ENCODE results near the gene PAPSS2. TPM values are rescaled to one million over a fixed set of nuclear protein-coding genes. Genes with fewer than 3 reads are reported as not detected.

PAPSS2 gene
- total and polyA plus RNA-seq, 4 donors: 19.8 to 57.2 (median 31.5) TPM

GRCh38 chr10:87691506-87692070 lies 31.9 kb downstream of the PAPSS2 start:
- 91 to 99% methylated on average over 3 of the region's 3 CpGs for WGBS, 2 donors
- intact Hi-C loops (cut with DNase I): no loop called here
- ATAC-seq (ENCODE audit: low FRiP score): no peak
- H3K9me3 ChIP-seq (ENCODE audit: control insufficient read depth, low read length): no peaks in the 10 kb centered on the region
- DNase-seq: no peak
- H3K27me3 ChIP-seq (ENCODE audit: control insufficient read depth in 1 of 2, insufficient read depth in 2 of 2, low read length in 1 of 2): no peaks in the 10 kb centered on the region
- no peaks in the 10 kb centered on the region for H3K36me3 ChIP-seq (ENCODE audit: control insufficient read depth in 1 of 2, insufficient read depth in 2 of 2, low read length in 1 of 2)
- H3K4me3 ChIP-seq (ENCODE audit: low read length in 2 of 2): no peak overlapping the region
- H3K4me1 ChIP-seq (ENCODE audit: control insufficient read depth in 1 of 2, insufficient read depth in 2 of 2, low read length in 2 of 2): no peaks in the 10 kb centered on the region
- H3K27ac ChIP-seq (ENCODE audit: low read depth in 1 of 2, low read length in 2 of 2): no peak overlapping the region

DNA sequence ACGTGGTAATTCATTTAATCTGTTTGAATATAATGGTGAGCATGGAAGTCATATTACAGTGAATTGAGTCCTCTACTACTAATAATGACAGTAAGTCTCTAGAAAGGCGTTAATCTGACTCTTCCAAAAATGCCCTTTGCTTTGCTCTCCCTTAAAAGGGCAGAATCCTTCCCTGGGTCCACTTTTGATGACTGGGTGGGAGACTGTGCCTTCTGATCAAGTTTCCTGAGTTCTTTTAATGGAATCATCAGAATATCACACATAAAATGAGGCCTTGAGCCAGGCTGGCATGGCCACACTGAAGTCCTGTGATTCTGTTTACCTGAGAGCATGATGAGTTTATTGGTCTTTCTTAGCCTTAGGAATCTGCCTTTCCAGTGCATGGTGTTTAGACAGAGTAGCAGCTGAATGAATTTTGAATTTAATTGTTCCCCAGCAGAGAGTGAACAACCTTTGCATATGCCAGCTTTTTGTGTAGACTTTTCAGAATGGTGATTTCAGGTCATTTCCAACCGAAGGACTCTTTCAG lies 33.3 kb downstream of the PAPSS2 start:
- no peak overlapping the region for H3K27ac ChIP-seq (ENCODE audit: low read depth in 1 of 2, low read length in 2 of 2)
- H3K36me3 ChIP-seq (ENCODE audit: control insufficient read depth in 1 of 2, insufficient read depth in 2 of 2, low read length in 1 of 2): no peaks in the 10 kb centered on the region
- ATAC-seq (ENCODE audit: low FRiP score): no peak
- H3K9me3 ChIP-seq (ENCODE audit: control insufficient read depth, low read length): no peaks in the 10 kb centered on the region
- no peak for DNase-seq
- 93% methylated on average over 3 of the region's 3 CpGs for WGBS, 2 donors
- H3K4me1 ChIP-seq (ENCODE audit: control insufficient read depth in 1 of 2, insufficient read depth in 2 of 2, low read length in 2 of 2): no peaks in the 10 kb centered on the region
- intact Hi-C loops (cut with DNase I): no loop called here
- H3K27me3 ChIP-seq (ENCODE audit: control insufficient read depth in 1 of 2, insufficient read depth in 2 of 2, low read length in 1 of 2): no peaks in the 10 kb centered on the region
- no peak overlapping the region for H3K4me3 ChIP-seq (ENCODE audit: low read length in 2 of 2)

- intact Hi-C loops (cut with DNase I): no loop called here
- no peak for DNase-seq
Observed at GRCh38 chr10:87694011-87694794, 34.5 kb downstream of the PAPSS2 start.

DNA sequence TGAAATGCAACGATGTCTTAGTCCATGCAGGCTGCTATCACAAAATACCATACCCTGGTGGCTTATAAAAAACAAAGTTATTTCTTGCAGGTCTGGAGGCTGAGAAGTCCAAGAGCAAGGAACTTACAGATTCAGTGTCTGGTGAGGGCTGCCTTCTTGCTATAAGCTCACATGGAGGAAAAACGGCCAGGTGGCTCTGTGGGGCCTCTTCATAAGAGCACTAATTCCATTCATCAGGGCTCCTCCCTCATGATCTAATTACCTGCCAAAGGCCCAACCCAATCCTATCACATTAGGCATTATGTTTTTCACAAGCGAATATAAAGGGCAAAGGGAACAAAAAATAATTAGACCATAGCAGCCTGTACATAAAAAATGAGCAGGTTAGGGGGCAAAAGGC lies 35.4 kb downstream of the PAPSS2 start:
- Histone ChIP-seq H3K9me3 (ENCODE audit: control insufficient read depth, low read length) (no peaks in the 10 kb centered on the region), H3K4me3 (ENCODE audit: low read length in 2 of 2) (no peak overlapping the region), H3K27me3 (ENCODE audit: control insufficient read depth in 1 of 2, insufficient read depth in 2 of 2, low read length in 1 of 2) (no peaks in the 10 kb centered on the region), H3K36me3 (ENCODE audit: control insufficient read depth in 1 of 2, insufficient read depth in 2 of 2, low read length in 1 of 2) (no peaks in the 10 kb centered on the region), H3K4me1 (ENCODE audit: control insufficient read depth in 1 of 2, insufficient read depth in 2 of 2, low read length in 2 of 2) (no peaks in the 10 kb centered on the region), H3K27ac (ENCODE audit: low read depth in 1 of 2, low read length in 2 of 2) (no peak overlapping the region)
- intact Hi-C loops (cut with DNase I): no loop called here
- 90 to 91% methylated on average over 3 of the region's 3 CpGs for WGBS, 2 donors
- ATAC-seq (ENCODE audit: low FRiP score) (no peak), DNase-seq (no peak)

More at GRCh38 chr10:87694011-87694794, 34.5 kb downstream of the PAPSS2 start:
- H3K4me3 ChIP-seq (ENCODE audit: low read length in 2 of 2): no peak overlapping the region
- H3K9me3 ChIP-seq (ENCODE audit: control insufficient read depth, low read length): no peaks in the 10 kb centered on the region
- no peaks in the 10 kb centered on the region for H3K4me1 ChIP-seq (ENCODE audit: control insufficient read depth in 1 of 2, insufficient read depth in 2 of 2, low read length in 2 of 2)
- no peaks in the 10 kb centered on the region for H3K36me3 ChIP-seq (ENCODE audit: control insufficient read depth in 1 of 2, insufficient read depth in 2 of 2, low read length in 1 of 2)
- ATAC-seq (ENCODE audit: low FRiP score): no peak
- 86 to 93% methylated on average over 4 of the region's 4 CpGs for WGBS, 2 donors
- H3K27me3 ChIP-seq (ENCODE audit: control insufficient read depth in 1 of 2, insufficient read depth in 2 of 2, low read length in 1 of 2): no peaks in the 10 kb centered on the region
- H3K27ac ChIP-seq (ENCODE audit: low read depth in 1 of 2, low read length in 2 of 2): no peak overlapping the region

GRCh38 chr10:87696922-87697745 lies 37.5 kb downstream of the PAPSS2 start:
- Histone ChIP-seq H3K27me3 (ENCODE audit: control insufficient read depth in 1 of 2, insufficient read depth in 2 of 2, low read length in 1 of 2) (no peaks in the 10 kb centered on the region), H3K4me1 (ENCODE audit: control insufficient read depth in 1 of 2, insufficient read depth in 2 of 2, low read length in 2 of 2) (peaks cover 0 to 1% of the 10 kb centered on the region in 2 donors), H3K27ac (ENCODE audit: low read depth in 1 of 2, low read length in 2 of 2) (no peak overlapping the region), H3K4me3 (ENCODE audit: low read length in 2 of 2) (no peak overlapping the region), H3K9me3 (ENCODE audit: control insufficient read depth, low read length) (no peaks in the 10 kb centered on the region), H3K36me3 (ENCODE audit: control insufficient read depth in 1 of 2, insufficient read depth in 2 of 2, low read length in 1 of 2) (no peaks in the 10 kb centered on the region)
- DNase-seq: no peak
- intact Hi-C loops (cut with DNase I): no loop called here
- WGBS, 2 donors: 89 to 92% methylated on average over 11 of the region's 11 CpGs
- no peak for ATAC-seq (ENCODE audit: low FRiP score)

- whole genome bisulfite sequencing, 2 donors: 74 to 75% methylated on average over 7 of the region's 7 CpGs
- ATAC-seq (ENCODE audit: low FRiP score): peak; percentile 39
- intact Hi-C loops (cut with DNase I): no loop called here
- Histone ChIP-seq H3K4me3 (ENCODE audit: low read length in 2 of 2) (no peak overlapping the region), H3K9me3 (ENCODE audit: control insufficient read depth, low read length) (no peaks in the 10 kb centered on the region), H3K36me3 (ENCODE audit: control insufficient read depth in 1 of 2, insufficient read depth in 2 of 2, low read length in 1 of 2) (no peaks in the 10 kb centered on the region), H3K27ac (ENCODE audit: low read depth in 1 of 2, low read length in 2 of 2) (no peak overlapping the region), H3K4me1 (ENCODE audit: control insufficient read depth in 1 of 2, insufficient read depth in 2 of 2, low read length in 2 of 2) (peaks cover 0 to 1% of the 10 kb centered on the region in 2 donors), H3K27me3 (ENCODE audit: control insufficient read depth in 1 of 2, insufficient read depth in 2 of 2, low read length in 1 of 2) (no peaks in the 10 kb centered on the region)
- no peak for DNase-seq
Observed at GRCh38 chr10:87700031-87700796, 40.5 kb downstream of the PAPSS2 start.

DNA sequence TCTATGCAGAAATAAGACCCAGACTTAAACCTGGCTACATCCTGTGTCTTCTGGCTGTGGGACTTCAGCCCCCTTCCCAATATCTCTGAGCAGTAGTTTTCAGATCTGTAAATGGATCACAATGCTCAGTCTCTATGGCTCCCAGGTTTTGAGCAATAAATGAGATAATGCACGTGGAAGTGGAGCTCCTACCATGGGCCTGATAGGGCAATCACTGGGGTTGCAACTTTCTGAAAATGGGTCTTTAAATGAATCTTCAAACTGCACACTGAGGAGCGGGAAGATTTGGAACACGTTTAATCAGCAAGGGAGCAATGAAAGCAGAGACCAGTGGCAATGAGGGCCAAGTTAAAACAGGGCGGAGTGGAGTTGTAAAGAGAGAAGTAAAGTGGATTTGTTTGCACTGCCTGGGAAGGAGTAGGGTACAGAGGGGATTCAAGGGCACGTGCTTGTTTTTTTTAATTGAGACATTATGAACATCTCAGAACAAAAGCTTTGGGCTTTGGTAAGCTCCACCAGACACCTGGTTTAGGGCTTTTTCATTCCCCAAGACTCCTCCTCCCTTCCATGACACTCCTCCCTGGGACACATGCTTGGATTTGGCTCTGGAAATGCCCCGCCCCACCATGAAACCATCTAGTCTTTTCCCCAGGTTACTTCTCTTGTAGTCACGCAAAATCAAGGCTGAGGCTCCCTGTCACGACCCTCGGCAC lies 42.7 kb downstream of the PAPSS2 start:
- 83 to 88% methylated on average over 9 of the region's 9 CpGs for WGBS, 2 donors

GRCh38 chr10:87702973-87703294 lies 43.3 kb downstream of the PAPSS2 start:
- H3K9me3 ChIP-seq (ENCODE audit: control insufficient read depth, low read length): no peaks in the 10 kb centered on the region
- 94 to 95% methylated on average over 4 of the region's 4 CpGs for WGBS, 2 donors
- intact Hi-C loops (cut with DNase I): no loop called here

More for the DNA sequence above, 42.7 kb downstream of the PAPSS2 start:
- peak; percentile 63 for ATAC-seq (ENCODE audit: low FRiP score)
- Histone ChIP-seq H3K4me1 (ENCODE audit: control insufficient read depth in 1 of 2, insufficient read depth in 2 of 2, low read length in 2 of 2) (peaks cover 0 to 1% of the 10 kb centered on the region in 2 donors), H3K27me3 (ENCODE audit: control insufficient read depth in 1 of 2, insufficient read depth in 2 of 2, low read length in 1 of 2) (no peaks in the 10 kb centered on the region), H3K9me3 (ENCODE audit: control insufficient read depth, low read length) (no peaks in the 10 kb centered on the region), H3K36me3 (ENCODE audit: control insufficient read depth in 1 of 2, insufficient read depth in 2 of 2, low read length in 1 of 2) (no peaks in the 10 kb centered on the region), H3K4me3 (ENCODE audit: low read length in 2 of 2) (no peak overlapping the region), H3K27ac (ENCODE audit: low read depth in 1 of 2, low read length in 2 of 2) (no peak overlapping the region)
- intact Hi-C loops (cut with DNase I): no loop called here
- DNase-seq: no peak

More at GRCh38 chr10:87702973-87703294, 43.3 kb downstream of the PAPSS2 start:
- Histone ChIP-seq H3K4me1 (ENCODE audit: control insufficient read depth in 1 of 2, insufficient read depth in 2 of 2, low read length in 2 of 2) (peaks cover 0 to 1% of the 10 kb centered on the region in 2 donors), H3K4me3 (ENCODE audit: low read length in 2 of 2) (no peak overlapping the region), H3K27ac (ENCODE audit: low read depth in 1 of 2, low read length in 2 of 2) (no peak overlapping the region), H3K27me3 (ENCODE audit: control insufficient read depth in 1 of 2, insufficient read depth in 2 of 2, low read length in 1 of 2) (no peaks in the 10 kb centered on the region), H3K36me3 (ENCODE audit: control insufficient read depth in 1 of 2, insufficient read depth in 2 of 2, low read length in 1 of 2) (no peaks in the 10 kb centered on the region)
- DNase-seq: no peak
- ATAC-seq (ENCODE audit: low FRiP score): peak; percentile 47
